GM18508 (cell line): Measurements from ENCODE around the gene RPL13.

Source experiments
- ATAC-seq: cut with Tn5 transposase; IDR thresholded peaks from one replicate; pipeline ENCODE4 v1.9.1; 2021; ENCODE audit warnings: moderate number of reproducible peaks; ENCODE audit not compliant: insufficient read depth, unreplicated experiment

Gene RPL13

DNA sequence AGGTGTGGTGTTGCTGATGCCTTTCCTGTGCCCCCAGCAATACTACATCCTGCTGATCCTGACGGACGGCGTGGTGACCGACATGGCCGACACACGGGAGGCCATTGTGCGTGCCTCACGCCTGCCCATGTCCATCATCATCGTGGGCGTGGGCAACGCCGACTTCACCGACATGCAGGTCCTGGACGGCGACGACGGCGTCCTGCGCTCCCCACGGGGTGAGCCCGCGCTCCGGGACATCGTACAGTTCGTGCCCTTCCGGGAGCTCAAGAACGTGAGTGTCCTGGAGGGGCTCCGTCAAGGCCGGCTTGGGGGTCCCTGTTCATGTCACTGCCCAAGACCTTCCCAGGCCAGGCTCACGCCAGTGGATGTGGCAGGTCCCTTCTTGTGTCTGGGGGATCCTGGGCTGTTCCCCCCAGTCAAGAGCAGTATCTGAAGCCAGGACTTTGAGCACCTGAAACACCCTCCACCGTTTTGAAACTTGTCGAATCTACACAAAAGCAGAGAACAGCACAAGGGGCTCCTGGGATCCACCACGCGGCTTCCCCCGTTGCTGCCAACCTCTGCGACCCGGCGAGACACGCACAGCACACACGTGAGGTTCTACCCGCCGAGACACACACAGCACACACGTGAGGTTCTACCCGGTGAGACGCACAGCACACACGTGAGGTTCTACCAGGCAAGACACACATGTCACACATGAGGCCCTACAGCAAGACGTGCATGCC lies 35.0 kb downstream of the RPL13 start:
- no peak for ATAC-seq

GRCh38 chr16:89596061-89596689 lies 35.7 kb downstream of the RPL13 start:
- ATAC-seq, result no peak

DNA sequence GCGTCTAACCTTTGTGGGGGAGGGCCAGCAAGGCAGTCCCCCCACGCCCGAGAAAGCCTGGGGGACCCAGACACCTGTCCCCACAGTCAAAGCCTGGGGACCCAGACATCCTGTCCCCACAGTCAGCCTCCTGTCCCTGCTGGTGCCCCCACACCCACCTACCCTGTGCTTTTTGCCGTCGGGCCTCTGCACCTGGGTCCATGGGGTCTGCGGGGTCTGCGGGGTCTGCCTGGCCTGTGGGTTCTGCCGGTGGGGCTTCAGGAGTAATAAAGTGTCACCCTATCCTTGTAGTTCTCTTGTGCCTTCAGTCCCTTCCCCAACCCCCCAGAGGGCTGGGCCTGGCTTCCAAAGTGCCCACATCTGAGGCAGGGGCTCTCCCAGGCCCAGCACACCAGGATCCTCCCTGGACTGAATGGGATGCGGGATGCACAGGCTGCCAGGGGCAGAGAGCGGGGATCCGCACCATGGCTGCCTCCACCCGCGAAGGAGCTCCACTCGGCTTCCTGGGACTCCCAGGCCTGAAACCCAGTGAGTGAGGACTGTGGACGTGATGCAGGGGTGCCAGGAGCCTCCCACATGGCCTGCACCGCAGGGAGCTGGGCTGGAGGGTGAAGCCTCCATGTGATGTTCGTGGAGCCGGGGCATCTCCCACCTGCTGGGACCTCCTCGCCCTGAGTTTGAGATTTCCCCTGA lies 36.6 kb downstream of the RPL13 start:
- ATAC-seq, result no peak

- ATAC-seq, result no peak
Observed at GRCh38 chr16:89598199-89598598, 37.7 kb downstream of the RPL13 start.

DNA sequence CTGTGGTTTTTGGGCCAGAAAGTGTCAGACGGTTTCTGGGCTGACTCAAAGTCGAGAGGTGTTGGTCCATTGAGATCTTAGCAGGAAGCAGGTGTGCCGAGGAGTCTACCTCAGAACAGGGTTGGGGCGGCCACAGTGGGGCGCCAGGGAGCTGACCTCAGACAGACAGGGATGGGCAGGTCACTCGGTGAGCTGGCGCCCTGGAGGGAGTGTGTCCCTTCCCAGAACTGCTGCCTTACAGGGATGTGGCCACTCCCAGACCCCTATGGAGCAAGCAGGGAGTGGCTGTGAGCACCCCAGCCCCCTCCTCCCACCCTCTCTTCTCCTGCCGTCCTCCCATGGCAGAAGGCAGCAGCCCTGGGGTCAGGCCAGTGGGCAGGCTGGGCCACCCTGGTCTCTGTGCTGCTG lies 39.0 kb downstream of the RPL13 start:
- no peak for ATAC-seq

GRCh38 chr16:89599902-89600301 lies 39.4 kb downstream of the RPL13 start:
- no peak for ATAC-seq

GRCh38 chr16:89600427-89600826 lies 39.9 kb downstream of the RPL13 start:
- ATAC-seq, result no peak

GRCh38 chr16:89600956-89601355 lies 40.5 kb downstream of the RPL13 start:
- no peak for ATAC-seq

DNA sequence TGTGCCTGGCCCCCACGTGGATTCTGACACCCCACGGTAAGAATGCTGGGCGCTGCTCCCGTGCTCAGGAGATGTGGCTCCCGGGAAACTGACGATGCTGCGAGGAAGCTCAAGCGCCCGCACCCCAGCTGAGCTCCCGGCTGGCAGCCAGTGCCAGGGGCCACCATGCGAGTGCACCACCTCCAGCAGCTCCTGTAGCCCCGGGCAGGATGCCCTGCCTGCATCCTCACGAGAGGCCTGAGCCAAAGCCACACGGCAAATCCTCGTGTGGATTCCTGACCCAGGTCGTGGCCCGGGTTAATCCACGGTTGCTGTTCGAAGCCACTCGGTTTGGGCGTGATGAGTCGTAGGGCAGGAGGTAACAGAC lies 41.4 kb downstream of the RPL13 start:
- ATAC-seq, result no peak

- no peak for ATAC-seq
Observed at GRCh38 chr16:89602273-89602951, 41.9 kb downstream of the RPL13 start.

- no peak for ATAC-seq
Observed at GRCh38 chr16:89602952-89603590, 42.6 kb downstream of the RPL13 start.

DNA sequence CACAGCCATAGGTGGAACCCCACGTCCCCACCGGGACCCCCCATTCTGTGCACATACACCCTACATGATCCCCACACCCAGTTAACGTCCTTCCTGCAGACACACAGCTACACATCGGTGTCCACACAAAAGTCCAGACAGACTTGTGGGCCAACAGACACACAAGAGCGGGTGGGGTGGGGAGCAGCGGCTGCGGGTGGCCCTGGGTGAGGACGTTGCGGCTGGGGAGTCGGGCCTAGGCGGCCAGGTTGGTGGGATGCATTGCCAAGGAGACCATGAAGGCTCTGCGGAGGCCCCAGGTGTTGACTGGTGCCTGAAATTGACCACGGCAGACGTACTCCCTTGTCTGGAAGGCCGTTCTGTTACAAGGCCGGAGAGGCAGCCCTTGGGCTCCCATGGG lies 44.3 kb downstream of the RPL13 start:
- no peak for ATAC-seq

DNA sequence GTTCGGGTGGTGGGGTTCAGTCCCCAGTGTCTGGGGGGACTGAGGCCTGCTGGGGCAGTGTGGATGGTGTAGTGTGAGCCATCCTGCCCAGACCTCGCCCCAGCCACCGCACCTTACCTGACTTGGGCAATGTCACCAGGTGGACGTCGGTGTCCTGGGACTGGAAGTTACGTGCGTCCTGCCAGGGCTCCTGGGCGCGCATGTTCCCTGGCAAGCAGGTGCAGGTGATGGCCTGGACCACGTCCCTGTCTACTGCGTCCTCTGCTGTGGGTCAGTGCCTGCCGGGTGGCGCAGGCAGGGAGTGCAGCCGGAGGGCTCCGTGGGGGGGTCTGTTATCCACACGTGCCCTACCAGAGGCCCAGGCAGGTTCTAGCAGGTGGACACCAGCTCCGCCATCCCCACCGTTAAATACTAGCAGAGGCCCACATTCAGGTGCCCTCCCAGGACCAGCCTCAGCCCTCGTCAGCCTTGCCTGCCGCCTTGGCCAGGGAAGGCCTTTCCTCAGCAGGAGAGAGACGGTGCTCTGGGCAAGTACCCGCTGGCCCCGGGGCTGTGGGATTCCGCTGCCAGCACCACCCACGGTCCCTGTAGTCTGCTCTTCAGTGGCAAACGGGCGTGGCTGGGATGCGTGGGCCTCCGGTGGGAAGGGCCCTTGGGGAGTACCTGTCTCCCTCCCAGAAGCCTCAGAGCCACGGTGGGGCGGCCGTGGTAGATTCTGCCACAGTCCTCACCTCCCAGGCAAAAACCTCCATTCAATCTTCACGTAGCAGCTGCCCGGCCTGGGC lies 44.9 kb downstream of the RPL13 start:
- no peak for ATAC-seq

- ATAC-seq, result no peak
Observed at GRCh38 chr16:89606006-89606405, 45.5 kb downstream of the RPL13 start.

DNA sequence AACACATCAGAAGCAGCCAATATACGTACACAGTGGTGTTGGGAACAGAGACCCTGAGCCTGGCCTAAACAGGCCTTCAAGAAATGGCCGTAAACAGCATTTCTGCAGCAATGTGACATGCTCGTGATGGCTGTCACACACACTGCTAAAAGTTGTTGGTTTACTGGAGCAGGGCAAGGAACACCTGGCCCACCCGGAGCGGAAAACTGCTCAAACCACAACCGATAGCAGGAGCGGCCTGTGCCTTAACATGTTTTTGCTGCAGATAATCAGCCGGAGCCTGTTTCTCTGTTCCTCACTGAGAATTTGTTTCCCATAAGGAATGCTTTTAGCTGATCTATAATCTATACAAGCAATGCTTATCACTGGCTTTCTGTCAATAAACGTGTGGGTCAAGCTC lies 47.0 kb downstream of the RPL13 start:
- ATAC-seq, result no peak

DNA sequence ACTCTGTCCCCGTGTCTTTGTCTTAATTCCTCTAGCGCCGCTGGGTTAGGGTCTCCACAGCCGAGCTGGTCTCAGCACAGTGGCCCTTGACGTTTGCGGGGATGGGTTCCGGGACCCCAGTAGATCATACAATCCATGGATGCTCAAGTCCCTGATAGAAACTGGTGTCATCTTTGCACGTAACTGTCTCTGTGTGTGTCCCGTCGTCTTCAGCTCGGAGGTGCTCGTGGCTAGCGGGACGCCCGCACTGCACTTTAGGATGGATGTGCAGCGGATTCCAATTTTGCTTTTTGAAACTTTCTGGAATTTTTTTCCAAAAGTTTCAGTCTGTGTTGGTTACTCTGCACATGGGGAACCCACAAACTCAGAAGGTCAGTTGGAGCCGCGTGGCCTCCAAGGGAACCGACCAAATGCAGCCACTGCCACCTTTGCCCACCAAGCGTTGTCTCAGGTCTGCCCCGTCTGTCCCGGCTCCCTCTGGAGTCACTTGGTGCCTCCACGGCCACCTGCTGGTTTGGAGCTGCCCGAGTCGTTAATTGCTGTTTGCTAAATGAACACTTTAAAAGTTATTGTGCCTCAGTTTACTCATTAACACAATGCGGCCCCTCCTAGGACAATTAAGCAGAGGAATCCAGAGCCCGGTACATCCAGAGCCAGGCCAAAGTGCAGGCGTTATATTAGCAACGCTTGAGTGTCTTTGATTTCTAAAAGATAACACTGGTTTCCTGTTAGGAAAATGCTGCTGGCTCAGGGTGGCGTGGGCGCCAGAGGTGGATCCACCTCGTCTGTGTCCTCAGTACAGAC lies 47.7 kb downstream of the RPL13 start:
- ATAC-seq, result no peak

DNA sequence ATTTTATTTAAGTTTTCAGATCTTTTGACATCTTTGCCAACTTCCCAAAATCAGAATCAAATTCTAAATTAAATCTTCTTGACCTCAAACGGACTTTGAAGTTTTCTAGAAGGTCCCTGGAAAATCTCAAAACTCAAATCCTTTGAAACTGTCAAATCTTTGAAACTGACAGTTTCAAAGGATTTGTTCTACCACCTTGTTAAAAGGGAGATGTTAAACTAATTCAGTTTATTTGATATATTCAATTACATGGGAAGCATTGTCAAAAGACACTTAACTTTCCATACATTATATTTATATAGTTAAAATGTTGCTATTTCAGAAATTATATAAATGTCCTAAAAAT lies 49.6 kb downstream of the RPL13 start:
- ATAC-seq, result no peak

DNA sequence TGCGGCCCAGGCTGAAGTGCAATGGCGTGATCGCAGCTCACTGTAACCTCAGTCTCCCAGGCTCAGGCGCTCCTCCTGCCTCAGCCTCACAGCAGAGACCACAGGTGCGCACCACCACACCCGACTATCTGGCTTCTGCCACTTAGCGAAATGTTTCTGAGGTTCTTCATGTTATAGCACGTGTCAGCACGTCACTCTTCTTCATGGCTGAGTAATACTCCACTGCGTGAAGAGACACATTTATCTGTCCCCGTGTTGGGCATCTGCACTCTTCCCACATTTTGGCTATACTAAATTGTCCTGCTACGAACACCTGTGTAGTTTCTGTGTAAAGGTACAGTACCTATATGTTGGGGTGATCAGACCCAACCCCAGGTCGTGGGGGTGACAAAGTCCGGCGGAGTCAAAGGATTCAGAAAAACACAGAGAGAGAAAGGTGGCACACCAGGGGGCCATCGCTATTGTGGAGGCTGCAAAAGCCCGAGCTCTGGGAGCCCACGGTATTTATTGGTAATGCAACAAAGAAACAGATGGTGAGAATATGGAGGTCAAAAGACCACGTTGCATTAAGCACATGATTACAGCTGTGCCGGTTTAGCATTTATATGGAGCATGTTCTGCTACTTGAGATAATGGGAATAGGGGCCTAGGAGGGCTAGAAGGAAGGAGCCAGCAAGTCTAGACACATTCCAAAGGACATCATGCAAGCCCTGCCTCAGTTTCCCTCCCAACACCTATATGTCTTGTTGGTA lies 52.1 kb downstream of the RPL13 start:
- no peak for ATAC-seq
